Liver (tissue), 3 donors: ENCODE data around the gene LBX1.

ENCODE experiments used
- EGR1 ChIP-seq, 2 donors: IDR thresholded peaks; 2 replicates each; pipeline ENCODE4 v1.6.1; 2016 to 2018; ENCODE audit warnings: antibody characterized with exemption in 2 of 2, low read depth in 2 of 2
- FOXA2 ChIP-seq: IDR thresholded peaks from 2 replicates; pipeline ENCODE4 v1.6.1; 2016; ENCODE audit warnings: antibody characterized with exemption
- GABPA ChIP-seq, 2 donors: IDR thresholded peaks in 1 of 2; conservative IDR thresholded peaks in 1 of 2; 2 replicates each; pipeline ENCODE4 v1.6.1; 2016; ENCODE audit warnings: antibody characterized with exemption in 2 of 2, mild to moderate bottlenecking in 1 of 2, moderate library complexity in 1 of 2
- HNF4A ChIP-seq, 2 donors: conservative IDR thresholded peaks; 2 replicates each; pipeline ENCODE4 v1.6.1; 2016; ENCODE audit warnings: antibody characterized with exemption in 2 of 2, mild to moderate bottlenecking in 2 of 2
- JUND ChIP-seq, 2 donors: IDR thresholded peaks; 2 replicates each; pipeline ENCODE4 v1.6.1; 2016; ENCODE audit warnings: antibody characterized with exemption in 2 of 2
- MAX ChIP-seq: IDR thresholded peaks from 2 replicates; pipeline ENCODE4 v1.6.1; 2016; ENCODE audit warnings: antibody characterized with exemption
- RAD21 ChIP-seq, 2 donors: IDR thresholded peaks; 2 replicates each; pipeline ENCODE4 v1.6.1; 2016; ENCODE audit warnings: antibody characterized with exemption in 2 of 2, mild to moderate bottlenecking in 2 of 2
- REST ChIP-seq: IDR thresholded peaks from 2 replicates; pipeline ENCODE4 v1.6.1; 2016; ENCODE audit warnings: antibody characterized with exemption, mild to moderate bottlenecking
- SP1 ChIP-seq: IDR thresholded peaks from 2 replicates; pipeline ENCODE4 v1.6.1; 2018; ENCODE audit warnings: antibody characterized with exemption, mild to moderate bottlenecking
- TAF1 ChIP-seq: conservative IDR thresholded peaks from 2 replicates; pipeline ENCODE4 v1.6.1; 2016; ENCODE audit warnings: antibody characterized with exemption, mild to moderate bottlenecking
- YY1 ChIP-seq: IDR thresholded peaks from 2 replicates; pipeline ENCODE4 v1.6.1; 2016; ENCODE audit warnings: antibody characterized with exemption, mild to moderate bottlenecking
- ZBTB33 ChIP-seq: IDR thresholded peaks from 2 replicates; pipeline ENCODE4 v1.6.1; 2016; ENCODE audit warnings: antibody characterized with exemption
- TF ChIP-seq, protein P1 (sequence below): fragments of 150-350 bp; IDR thresholded peaks from 2 replicates; pipeline ENCODE4 v1.5.1; 2017; ENCODE audit warnings: improper control_type of control experiment, low read depth, low read length; ENCODE audit not compliant: missing input control
- donor health status: healthy.
- donor health status: healthy.

- no peak for TF ChIP-seq EGR1 (IDR thresholded peaks at IDR 0.05; ENCODE audit: low read depth in 2 of 2)
- no peak for TF ChIP-seq JUND (IDR thresholded peaks at IDR 0.05)
- TF ChIP-seq, protein P1, sequence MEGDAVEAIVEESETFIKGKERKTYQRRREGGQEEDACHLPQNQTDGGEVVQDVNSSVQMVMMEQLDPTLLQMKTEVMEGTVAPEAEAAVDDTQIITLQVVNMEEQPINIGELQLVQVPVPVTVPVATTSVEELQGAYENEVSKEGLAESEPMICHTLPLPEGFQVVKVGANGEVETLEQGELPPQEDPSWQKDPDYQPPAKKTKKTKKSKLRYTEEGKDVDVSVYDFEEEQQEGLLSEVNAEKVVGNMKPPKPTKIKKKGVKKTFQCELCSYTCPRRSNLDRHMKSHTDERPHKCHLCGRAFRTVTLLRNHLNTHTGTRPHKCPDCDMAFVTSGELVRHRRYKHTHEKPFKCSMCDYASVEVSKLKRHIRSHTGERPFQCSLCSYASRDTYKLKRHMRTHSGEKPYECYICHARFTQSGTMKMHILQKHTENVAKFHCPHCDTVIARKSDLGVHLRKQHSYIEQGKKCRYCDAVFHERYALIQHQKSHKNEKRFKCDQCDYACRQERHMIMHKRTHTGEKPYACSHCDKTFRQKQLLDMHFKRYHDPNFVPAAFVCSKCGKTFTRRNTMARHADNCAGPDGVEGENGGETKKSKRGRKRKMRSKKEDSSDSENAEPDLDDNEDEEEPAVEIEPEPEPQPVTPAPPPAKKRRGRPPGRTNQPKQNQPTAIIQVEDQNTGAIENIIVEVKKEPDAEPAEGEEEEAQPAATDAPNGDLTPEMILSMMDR = no peak
- no peak for TF ChIP-seq MAX
- no peak for TF ChIP-seq REST
- TF ChIP-seq RAD21 (IDR thresholded peaks at IDR 0.05) = no peak
- TF ChIP-seq SP1 = no peak
- TF ChIP-seq ZBTB33 = no peak
- TF ChIP-seq GABPA (IDR thresholded peaks at IDR 0.05 in 1 of 2, conservative IDR thresholded peaks at IDR 0.05 in 1 of 2) = no peak
- TF ChIP-seq FOXA2 = no peak
- TF ChIP-seq TAF1 = no peak
- no peak for TF ChIP-seq HNF4A (conservative IDR thresholded peaks at IDR 0.05)
- TF ChIP-seq YY1 = no peak
These were observed 20.9 kb upstream of the LBX1 start for GRCh38 chr10:101250136-101250535.
